H1 (cell line): ENCODE measurements around the gene GSTM3. TPM values are rescaled to one million over a fixed set of nuclear protein-coding genes. Genes with fewer than 3 reads are reported as not detected.

Source experiments
- BCL11A ChIP-seq, 2 experiments: IDR thresholded peaks; one replicate each; pipeline ENCODE4 v1.6.1; 2011; ENCODE audit warnings: low read depth in 2 of 2, low read length in 2 of 2, mild to moderate bottlenecking in 2 of 2
- CTBP2 ChIP-seq: IDR thresholded peaks from 2 replicates; pipeline ENCODE4 v1.7.0; 2011; ENCODE audit warnings: borderline replicate concordance, mild to moderate bottlenecking, moderate library complexity, mixed read lengths, low read length; ENCODE audit not compliant: insufficient read depth, insufficient read length
- EZH2 ChIP-seq: fragments of 200-600 bp; sonication (generic); IDR thresholded peaks from 2 replicates; pipeline ENCODE4 v1.7.1; 2012; ENCODE audit warnings: low read depth, mild to moderate bottlenecking, moderate library complexity, low read length, inconsistent platforms; ENCODE audit not compliant: severe bottlenecking
- JUND ChIP-seq: IDR thresholded peaks from 2 replicates; pipeline ENCODE4 v1.6.1; 2011; ENCODE audit warnings: mild to moderate bottlenecking, improper control_type of control experiment, low read length
- PHF8 ChIP-seq: fragments of 200-600 bp; sonication (generic); conservative IDR thresholded peaks from 2 replicates; pipeline ENCODE4 v1.7.1; 2012; ENCODE audit warnings: low read depth, mild to moderate bottlenecking, inconsistent platforms, low read length, moderate library complexity
- SP4 ChIP-seq: IDR thresholded peaks from 2 replicates; pipeline ENCODE4 v1.6.1; 2012; ENCODE audit warnings: low read length, inconsistent platforms
- ZNF274 ChIP-seq: IDR thresholded peaks from 2 replicates; pipeline ENCODE4 v1.7.0; 2012; ENCODE audit warnings: low read length, borderline replicate concordance; ENCODE audit errors: extremely low read depth
- polyA plus RNA-seq, 7 experiments: library from polyadenylated mRNA; depleted of rRNA in 3 of 7; stranded (reverse) in 5 of 7; unstranded in 2 of 7; fragments of >200 nt in 5 of 7; fragments of 200-250 nt in 2 of 7; gene quantifications; 1 replicate in 5 of 7; 2 replicates in 1 of 7; 4 replicates in 1 of 7; pipeline versions ENCODE4 v1.2.1 to v1.2.3, GENCODE V29; 2011 to 2013; ENCODE audit warnings: missing spikeins in 2 of 7, mixed read lengths in 2 of 7
- total RNA-seq: library from RNA; stranded (reverse); fragmentation: NEBNext Ultra II Directional; extraction: Animal tissue kit (Norgen Biotek cat#: 25700); gene quantifications from 2 replicates; pipeline ENCODE4 v1.2.1, GENCODE V29; 2021
- TF ChIP-seq, protein P1 (sequence below): fragments of 300-600 bp; sonication (generic); IDR thresholded peaks from 2 replicates; pipeline ENCODE4 v1.7.1; 2012; ENCODE audit warnings: low read length, moderate library complexity, mild to moderate bottlenecking, inconsistent platforms; ENCODE audit not compliant: insufficient replicate concordance
- TF ChIP-seq, protein P2 (sequence below): IDR thresholded peaks from 2 replicates; pipeline ENCODE4 v1.6.1; 2012; ENCODE audit warnings: inconsistent platforms

Gene GSTM3
- total and polyA plus RNA-seq, 2 of the 8 experiments (the other 6 are each of a cell fraction or from before 2014, with no cell fraction given), result 2.2 to 5.1 TPM

DNA sequence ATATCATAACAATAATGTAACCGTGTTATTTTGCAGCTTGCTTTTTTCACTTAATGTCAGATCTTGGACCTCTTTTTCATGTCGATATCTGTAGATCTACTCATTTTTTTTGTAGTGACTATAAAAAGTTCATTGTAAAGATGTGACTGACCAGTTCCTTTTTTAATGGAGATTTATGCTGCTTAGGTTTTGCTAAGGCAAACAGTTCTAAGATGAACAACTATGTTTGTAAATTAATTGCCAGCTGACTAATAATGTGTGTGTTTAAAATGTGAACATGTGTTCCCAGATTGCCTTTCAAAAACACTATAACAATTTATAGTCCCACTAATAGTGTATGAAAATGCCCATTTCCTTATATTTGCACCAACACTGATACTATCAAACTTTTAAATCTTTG, 41.0 kb upstream of the GSTM3 start (continued):
- TF ChIP-seq, protein P1, sequence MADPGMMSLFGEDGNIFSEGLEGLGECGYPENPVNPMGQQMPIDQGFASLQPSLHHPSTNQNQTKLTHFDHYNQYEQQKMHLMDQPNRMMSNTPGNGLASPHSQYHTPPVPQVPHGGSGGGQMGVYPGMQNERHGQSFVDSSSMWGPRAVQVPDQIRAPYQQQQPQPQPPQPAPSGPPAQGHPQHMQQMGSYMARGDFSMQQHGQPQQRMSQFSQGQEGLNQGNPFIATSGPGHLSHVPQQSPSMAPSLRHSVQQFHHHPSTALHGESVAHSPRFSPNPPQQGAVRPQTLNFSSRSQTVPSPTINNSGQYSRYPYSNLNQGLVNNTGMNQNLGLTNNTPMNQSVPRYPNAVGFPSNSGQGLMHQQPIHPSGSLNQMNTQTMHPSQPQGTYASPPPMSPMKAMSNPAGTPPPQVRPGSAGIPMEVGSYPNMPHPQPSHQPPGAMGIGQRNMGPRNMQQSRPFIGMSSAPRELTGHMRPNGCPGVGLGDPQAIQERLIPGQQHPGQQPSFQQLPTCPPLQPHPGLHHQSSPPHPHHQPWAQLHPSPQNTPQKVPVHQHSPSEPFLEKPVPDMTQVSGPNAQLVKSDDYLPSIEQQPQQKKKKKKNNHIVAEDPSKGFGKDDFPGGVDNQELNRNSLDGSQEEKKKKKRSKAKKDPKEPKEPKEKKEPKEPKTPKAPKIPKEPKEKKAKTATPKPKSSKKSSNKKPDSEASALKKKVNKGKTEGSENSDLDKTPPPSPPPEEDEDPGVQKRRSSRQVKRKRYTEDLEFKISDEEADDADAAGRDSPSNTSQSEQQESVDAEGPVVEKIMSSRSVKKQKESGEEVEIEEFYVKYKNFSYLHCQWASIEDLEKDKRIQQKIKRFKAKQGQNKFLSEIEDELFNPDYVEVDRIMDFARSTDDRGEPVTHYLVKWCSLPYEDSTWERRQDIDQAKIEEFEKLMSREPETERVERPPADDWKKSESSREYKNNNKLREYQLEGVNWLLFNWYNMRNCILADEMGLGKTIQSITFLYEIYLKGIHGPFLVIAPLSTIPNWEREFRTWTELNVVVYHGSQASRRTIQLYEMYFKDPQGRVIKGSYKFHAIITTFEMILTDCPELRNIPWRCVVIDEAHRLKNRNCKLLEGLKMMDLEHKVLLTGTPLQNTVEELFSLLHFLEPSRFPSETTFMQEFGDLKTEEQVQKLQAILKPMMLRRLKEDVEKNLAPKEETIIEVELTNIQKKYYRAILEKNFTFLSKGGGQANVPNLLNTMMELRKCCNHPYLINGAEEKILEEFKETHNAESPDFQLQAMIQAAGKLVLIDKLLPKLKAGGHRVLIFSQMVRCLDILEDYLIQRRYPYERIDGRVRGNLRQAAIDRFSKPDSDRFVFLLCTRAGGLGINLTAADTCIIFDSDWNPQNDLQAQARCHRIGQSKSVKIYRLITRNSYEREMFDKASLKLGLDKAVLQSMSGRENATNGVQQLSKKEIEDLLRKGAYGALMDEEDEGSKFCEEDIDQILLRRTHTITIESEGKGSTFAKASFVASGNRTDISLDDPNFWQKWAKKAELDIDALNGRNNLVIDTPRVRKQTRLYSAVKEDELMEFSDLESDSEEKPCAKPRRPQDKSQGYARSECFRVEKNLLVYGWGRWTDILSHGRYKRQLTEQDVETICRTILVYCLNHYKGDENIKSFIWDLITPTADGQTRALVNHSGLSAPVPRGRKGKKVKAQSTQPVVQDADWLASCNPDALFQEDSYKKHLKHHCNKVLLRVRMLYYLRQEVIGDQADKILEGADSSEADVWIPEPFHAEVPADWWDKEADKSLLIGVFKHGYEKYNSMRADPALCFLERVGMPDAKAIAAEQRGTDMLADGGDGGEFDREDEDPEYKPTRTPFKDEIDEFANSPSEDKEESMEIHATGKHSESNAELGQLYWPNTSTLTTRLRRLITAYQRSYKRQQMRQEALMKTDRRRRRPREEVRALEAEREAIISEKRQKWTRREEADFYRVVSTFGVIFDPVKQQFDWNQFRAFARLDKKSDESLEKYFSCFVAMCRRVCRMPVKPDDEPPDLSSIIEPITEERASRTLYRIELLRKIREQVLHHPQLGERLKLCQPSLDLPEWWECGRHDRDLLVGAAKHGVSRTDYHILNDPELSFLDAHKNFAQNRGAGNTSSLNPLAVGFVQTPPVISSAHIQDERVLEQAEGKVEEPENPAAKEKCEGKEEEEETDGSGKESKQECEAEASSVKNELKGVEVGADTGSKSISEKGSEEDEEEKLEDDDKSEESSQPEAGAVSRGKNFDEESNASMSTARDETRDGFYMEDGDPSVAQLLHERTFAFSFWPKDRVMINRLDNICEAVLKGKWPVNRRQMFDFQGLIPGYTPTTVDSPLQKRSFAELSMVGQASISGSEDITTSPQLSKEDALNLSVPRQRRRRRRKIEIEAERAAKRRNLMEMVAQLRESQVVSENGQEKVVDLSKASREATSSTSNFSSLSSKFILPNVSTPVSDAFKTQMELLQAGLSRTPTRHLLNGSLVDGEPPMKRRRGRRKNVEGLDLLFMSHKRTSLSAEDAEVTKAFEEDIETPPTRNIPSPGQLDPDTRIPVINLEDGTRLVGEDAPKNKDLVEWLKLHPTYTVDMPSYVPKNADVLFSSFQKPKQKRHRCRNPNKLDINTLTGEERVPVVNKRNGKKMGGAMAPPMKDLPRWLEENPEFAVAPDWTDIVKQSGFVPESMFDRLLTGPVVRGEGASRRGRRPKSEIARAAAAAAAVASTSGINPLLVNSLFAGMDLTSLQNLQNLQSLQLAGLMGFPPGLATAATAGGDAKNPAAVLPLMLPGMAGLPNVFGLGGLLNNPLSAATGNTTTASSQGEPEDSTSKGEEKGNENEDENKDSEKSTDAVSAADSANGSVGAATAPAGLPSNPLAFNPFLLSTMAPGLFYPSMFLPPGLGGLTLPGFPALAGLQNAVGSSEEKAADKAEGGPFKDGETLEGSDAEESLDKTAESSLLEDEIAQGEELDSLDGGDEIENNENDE, result no peak
- TF ChIP-seq, protein P2, sequence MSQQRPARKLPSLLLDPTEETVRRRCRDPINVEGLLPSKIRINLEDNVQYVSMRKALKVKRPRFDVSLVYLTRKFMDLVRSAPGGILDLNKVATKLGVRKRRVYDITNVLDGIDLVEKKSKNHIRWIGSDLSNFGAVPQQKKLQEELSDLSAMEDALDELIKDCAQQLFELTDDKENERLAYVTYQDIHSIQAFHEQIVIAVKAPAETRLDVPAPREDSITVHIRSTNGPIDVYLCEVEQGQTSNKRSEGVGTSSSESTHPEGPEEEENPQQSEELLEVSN, result no peak
- TF ChIP-seq SP4, result no peak
- no peak for TF ChIP-seq CTBP2
- no peak for TF ChIP-seq JUND
- TF ChIP-seq PHF8, result no peak
- TF ChIP-seq ZNF274, result no peak
- TF ChIP-seq BCL11A (IDR thresholded peaks at IDR 0.05; ENCODE audit: low read depth in 2 of 2, low read length in 2 of 2), result no peak
- TF ChIP-seq EZH2, result no peak
